HG03521 (cell line): ENCODE measurements around the gene CHTF18.

Experiments used
- ATAC-seq: cut with Tn5 transposase; IDR thresholded peaks from one replicate; pipeline ENCODE4 v1.9.1; 2021; ENCODE audit warnings: mild to moderate bottlenecking, moderate library complexity; ENCODE audit not compliant: unreplicated experiment

The CHTF18 gene

DNA sequence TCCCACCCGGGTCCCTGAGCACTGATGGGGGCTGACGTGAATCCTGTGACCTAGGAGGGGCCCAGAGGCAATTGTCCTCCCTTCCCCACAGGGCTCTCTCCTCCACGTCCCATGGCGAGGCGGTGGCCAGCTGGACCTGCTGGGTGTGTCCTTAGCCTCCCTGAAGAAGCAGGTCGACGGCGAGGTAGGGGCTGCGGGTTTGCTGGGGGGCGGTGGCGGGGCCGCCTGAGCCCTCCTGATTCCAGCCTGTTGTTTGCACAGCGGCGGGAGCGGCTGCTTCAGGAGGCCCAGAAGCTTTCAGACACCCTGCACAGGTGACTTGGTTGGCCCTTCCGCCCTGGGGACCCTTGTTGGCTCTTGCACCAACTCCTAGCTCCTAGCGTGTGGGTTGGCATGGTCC, 1.7 kb downstream of the CHTF18 start:
- no peak for ATAC-seq

DNA sequence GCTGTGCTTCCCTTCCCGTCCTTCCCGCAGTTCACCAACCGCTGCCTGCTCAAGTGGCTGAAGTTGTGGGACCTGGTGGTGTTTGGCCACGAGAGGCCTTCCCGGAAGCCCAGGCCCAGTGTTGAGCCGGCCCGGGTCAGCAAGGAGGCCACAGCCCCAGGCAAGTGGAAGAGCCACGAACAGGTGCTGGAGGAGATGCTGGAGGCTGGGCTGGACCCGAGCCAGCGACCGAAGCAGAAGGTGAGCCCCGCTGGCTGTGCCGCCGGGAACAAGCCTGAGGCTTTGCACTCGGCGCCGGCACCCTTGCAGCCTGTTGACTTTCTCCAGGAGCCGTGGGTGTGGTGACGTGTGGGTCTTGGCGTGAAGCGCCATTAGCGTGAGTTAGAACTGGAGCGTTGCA, 2.7 kb downstream of the CHTF18 start:
- no peak for ATAC-seq

DNA sequence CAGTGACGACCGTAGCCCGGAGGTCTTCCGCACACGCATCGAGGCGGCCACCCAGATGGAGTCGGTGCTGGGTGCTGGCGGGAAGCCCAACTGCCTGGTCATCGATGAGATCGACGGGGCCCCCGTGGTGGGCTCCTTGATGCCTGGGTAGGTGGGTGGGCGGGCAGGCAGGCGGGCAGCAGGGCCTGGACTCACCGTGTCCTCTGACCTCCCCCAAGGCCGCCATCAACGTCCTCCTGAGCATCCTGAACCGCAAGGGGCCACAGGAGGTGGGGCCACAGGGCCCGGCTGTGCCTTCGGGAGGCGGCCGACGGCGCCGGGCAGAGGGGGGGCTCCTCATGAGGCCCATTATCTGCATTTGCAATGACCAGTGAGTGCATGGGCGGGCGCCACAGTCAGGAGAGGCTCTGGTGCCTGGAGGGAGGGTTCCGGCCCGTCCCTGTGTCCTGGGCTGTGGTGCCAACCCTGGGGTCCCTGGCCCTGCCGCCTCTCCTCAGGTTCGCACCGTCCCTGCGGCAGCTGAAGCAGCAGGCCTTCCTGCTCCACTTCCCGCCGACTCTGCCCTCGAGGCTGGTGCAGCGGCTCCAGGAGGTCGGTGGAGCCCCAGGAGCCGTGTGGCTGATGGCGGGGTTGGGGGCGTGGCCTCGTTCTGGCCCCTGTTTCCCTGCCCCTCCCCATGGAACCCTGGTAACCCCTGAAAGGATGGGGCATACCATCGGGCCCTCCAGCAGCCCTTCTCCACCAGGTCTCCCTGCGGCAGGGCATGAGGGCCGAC, 4.0 kb downstream of the CHTF18 start:
- ATAC-seq: no peak

DNA sequence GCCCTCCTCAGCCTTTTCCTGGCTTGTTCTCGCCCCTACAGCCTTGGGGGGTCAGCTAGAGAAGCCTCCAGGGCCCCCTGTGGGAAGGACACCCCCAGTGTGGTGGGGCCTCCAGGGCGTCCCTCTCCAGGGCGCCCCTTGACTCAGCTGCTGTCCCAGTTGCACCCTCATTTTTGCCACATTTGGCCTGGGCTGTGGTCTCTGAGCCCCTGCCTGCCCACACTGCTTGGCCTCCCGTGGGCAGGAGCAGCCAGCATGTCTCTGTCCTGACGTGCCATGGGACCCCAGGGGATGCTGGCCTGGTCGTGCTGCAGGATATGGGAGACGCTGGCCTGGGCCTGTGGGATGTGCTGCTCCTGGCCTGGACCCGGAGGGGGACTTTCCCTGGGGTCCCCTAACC, 5.0 kb downstream of the CHTF18 start:
- ATAC-seq: no peak

DNA sequence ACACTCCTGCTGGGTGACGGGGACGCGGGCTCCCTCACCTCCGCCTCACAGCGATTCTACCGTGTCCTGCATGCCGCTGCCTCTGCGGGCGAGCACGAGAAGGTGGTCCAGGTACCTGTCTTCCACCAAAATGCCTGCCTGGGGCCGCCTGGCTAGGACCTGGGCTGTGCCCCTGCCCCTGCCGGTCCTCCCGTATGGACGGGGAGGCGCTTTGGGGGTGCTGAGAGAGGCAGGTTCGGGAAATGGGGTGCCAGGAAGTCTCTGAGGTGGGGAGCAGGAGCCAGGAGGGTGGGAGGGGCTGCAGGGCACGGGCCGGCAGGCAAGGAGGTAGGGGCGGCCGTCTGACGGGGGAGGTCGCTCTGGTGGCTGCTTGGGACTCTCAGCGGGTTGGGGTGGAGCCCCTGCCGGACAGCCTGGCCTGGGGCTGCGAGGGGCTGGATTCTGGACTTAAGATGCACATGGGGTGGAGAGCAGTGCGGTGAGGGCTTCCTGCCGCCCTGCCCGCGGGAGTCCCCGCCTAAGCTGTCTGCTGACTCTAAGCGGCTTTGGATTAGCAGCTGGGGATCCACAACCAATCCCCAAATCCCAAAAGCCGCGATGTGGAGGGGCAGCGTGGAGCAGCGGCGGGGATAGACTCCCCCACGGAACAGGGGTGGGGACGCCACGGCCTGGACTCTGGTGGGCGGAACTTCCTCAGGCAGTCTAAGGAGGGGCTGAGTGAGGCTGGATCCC, 5.8 kb downstream of the CHTF18 start:
- ATAC-seq: no peak

DNA sequence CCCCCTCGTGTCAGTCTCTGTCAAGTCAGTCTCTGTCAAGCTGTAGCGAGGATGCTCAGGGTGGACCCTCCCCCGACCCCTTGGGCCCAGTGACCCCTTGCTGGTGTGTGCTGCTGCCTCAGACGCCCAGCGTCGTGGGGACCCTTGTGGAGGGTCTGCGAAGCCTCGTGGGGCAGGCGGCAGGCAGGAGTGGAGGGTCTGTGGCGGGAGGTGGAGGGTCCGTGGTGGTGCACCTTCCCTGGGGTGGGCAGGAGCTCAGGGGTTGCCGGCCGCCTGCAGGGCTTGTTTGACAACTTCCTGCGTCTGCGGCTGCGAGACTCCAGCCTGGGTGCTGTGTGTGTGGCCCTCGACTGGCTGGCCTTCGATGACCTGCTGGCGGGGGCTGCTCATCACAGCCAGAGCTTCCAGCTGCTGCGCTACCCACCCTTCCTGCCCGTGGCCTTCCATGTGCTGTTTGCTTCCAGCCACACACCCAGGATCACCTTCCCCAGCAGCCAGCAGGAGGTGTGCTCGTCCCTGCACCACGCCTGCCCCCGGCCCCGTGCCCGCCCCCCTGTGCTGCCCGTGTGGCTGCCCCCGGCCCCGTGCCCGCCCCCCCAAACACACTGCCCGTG, 6.5 kb downstream of the CHTF18 start:
- ATAC-seq: no peak

DNA sequence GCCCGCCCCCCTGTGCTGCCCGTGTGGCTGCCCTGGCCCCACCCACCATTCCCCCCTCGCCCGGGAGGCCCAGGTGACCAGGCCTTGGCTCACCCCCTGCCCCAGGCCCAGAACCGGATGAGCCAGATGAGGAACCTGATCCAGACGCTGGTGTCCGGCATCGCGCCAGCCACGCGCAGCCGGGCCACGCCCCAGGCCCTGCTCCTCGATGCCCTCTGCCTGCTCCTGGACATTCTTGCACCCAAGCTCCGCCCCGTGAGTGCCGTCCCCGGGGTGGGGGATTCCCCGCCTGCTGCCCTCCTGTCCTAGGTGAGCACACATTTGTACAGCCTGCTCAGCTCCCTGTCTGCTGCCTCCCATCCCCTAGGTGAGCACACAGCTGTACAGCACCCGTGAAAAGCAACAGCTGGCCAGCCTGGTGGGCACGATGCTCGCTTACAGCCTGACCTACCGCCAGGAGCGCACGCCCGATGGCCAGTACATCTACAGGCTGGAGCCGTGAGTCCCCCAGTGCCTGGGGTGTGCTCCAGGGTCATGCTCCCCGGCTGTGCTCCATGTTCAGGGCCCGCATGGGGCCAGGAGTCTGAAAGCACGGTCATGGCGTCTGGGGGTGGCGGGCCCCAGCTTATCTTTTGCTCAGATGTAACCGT, 7.3 kb downstream of the CHTF18 start:
- ATAC-seq: no peak

DNA sequence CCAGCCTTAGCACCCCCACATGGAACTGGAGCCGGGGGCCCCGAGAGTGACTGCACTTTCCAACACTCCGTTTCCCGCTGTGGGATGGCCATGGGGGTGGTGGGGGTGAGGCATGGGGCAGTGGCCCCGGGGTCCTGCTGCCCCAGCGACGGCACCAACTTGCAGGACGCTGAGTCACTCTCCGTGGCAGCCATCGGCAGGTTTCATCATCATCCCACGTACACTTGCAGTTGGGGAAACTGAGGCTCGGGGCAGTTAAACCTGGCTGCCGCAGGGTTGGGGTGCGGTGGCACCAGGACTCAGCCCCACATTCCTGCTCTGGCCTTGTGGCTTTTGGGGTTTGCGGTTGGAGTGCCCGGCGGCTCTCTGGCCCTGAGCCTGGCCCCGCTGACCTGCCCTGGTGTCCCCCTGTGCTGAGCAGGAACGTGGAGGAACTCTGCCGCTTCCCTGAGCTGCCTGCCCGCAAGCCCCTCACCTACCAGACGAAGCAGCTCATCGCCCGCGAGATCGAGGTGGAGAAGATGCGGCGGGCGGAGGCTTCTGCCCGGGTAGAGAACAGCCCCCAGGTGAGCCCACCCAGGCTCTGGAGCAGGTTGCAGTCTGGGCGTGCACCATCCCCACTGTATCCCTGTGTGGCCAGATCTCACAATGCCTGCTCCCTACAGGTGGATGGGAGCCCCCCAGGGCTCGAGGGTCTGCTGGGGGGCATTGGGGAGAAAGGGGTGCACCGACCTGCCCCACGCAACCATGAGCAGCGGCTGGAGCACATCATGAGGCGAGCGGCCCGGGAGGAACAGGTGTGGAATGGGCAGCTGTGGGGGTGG, 8.1 kb downstream of the CHTF18 start:
- no peak for ATAC-seq

DNA sequence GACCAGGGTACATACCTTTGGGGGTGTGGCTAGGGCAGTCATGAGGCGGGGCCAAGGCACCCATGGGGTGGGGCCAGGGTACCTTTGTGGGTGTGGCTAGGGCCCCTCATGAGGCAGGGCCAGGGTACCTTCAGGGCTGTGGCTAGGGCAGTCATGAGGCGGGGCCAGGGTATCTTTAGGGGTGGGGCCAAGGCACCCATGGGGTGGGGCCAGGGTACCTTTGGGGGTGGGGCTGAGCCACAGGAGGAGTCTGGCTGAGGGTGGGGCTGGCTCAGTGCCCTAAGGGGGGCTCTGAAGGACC, 8.7 kb downstream of the CHTF18 start:
- no peak for ATAC-seq

DNA sequence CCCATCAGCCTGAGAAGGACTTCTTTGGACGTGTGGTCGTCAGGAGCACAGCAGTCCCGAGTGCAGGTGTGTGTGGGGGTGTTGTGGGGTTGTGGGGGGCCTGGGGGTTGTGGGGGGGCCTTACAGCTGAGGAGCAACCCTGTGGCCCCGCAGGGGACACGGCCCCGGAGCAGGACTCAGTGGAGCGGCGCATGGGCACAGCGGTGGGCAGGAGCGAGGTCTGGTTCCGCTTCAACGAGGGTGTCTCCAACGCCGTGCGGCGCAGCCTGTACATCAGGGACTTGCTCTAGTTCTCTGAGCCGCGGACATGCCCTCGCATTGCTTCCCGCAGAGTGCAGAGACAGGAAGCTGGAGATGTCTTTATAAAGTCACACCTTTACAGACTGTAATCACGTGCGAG, 9.3 kb downstream of the CHTF18 start:
- ATAC-seq: no peak

DNA sequence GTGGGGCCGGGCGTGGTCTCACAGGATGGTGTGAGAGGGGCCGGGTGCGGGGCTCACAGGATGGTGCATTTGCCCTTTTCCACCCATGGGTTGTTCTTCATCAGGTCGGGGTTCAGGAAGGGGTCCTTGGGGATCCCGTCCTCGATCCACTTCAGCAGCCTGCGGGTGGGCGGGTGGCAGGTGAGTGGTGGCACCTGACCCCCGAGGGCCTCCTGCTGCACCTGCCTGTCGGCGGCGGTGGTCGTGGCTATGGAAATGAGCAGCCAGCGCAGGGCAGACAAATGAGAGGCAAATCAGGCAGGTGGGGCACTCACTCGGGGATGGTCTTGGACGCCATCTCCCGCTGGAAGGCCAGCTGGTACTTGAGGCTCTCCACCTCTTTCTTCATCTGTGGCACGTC, 10.2 kb downstream of the CHTF18 start:
- no peak for ATAC-seq

DNA sequence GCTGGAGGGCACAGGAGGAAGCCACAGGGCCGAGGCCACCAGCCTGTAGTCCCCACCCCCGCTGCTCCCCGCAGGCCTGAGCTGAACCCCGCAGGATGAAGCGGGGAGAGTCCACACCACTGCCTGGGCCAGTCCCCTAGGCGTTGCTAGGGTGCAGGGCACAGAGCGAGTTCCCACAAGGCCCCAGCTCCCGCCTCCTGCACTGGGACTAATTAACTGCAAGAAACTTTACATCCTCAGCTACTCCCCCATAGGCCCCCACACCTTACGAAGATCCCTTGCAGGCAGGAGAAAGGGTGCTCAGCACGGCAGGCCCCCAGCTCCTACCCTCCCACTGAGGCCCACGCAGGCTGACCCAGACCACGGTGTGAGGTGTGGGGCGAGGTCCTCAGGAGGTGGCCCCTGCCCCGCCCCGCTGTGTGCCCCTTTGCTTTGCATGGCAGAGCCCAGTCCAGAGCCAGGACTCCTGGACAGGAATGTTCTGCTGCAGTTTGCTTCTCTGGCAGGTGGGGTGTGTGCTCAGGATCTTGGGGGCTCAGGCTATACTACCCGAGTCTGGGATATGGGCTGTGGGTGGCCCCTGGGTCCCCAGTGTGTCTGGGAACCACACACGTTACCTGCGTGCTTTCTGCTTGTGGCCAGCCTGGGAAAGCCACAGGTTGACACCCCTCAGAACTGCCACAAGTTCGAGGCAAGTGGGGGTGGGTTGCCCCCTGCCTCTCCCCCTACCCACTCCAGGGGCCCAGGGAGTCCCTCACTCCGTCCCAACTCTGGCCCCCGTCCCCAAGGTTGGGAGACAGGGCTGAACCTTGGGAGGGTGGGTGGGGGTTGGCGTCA, 10.9 kb downstream of the CHTF18 start:
- ATAC-seq: no peak

DNA sequence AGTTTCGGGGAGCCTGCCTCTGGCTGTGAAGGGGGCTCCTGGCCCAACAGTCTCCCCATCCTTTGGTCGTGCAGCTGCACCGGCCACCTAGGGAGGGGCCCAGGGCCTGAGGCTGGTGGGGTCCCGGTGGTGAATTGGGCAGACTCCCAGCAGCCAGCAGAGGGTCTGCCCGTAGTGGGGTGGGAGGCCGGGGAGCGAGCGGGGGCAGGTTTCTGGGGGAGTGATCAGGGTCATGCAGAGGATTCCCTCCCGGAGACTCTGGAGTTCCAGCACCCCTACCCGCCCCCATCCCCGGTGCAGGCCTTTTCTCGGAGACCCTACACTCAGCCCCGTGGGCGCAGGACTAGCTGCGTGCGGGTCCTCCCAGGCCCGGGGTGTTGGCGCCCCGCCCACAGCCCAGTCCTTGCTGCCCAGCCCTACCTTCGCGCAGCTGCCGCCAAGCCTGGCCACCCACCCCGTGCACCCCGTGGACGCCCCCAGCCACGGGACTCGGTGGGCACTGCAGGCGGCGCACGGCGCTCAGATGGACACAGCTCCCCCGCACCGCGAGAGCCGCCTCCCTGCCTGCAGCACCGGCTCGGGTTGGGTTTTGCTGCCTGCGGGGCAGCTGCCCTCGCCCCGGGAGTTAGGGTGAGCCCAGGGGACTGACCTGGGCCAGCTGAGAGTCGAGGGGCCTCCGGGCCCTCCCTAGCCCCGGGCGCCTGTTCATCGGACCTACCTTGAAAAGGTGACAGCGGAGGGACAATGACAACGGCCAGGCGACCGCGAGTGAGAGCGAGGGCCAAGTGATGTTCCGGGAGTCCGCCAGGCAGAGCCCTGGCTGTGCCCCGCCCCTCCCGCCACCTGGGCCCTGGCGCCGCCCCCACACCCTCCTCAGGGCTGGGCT, 11.8 kb downstream of the CHTF18 start, which contains the start of gene GNG13:
Gene GNG13, minus strand, starts transcription at position 787 of the 886 bp plus-strand sequence. CDS start 1,657 bp downstream, outside the sequence.
- no peak for ATAC-seq

DNA sequence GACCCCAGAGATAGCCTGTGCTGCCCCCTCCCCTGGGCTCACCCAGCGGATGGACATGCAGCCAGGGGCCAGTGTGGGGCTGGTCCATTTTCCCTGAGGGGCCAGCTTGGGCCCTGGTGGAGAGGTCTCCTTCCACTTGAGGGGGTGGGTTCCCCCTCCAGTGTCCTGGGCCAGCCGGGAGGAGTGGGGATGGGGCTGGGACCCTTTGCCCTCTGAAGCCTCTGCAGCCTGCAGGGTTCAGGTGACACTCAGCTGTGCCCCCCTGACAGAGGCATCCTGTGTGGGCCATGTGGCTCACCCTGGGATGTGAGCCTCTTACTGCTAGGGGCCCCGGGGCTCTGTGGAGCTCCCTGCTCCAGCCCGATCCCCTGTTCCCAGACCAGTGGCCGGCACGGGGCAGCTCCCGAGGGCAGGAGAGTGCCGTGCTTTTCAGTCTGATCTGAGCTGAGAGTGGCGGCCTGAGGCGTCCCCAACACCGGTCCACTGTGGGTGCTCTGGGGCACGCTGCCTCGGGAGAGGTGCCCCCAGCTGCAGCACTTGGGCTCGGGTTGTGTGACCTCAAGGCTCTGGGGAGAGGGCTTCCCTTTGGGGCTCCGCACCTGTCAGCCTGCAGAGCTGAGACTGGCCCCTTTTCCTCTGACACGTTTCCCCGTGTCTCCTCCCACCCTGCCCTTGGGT, 12.6 kb downstream of the CHTF18 start:
- no peak for ATAC-seq

DNA sequence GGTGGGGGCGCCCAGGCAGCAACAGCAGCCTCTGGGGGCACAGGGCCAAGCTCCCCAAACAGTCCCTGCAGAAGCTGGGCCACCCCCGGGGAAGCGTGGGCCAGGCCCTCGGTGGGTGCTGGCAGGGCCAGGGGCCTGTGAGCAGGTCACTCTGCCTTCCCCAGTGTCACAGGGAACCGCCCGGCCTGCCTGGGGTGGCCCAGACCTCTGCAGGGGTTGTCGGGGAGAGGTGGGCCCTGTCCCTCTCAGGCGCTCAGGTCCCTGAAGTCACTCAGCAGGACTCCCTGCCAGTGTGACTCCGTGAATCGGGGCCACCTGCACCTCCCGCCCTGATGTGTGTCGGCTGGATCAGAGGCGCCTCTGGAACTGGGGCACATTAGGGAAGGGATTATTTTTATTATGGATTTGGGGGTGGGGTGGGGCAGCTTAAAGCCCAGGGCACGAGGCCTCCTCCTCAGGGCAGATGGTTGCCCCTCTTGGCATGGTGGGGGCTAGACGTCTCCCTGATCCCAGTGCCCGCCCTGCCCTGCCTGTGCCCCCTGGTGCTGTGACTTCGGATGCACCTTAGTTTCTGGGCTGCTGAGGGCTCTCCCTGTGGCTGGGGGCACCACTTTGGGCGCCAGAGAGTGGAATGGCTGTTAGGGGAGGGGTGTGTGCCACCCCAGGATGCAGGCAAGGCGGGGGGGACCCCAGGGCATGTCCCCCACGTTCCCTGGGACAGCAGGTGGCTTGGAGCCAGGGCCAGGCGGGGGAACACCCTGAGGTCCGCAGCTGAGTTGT, 13.4 kb downstream of the CHTF18 start:
- ATAC-seq: no peak

DNA sequence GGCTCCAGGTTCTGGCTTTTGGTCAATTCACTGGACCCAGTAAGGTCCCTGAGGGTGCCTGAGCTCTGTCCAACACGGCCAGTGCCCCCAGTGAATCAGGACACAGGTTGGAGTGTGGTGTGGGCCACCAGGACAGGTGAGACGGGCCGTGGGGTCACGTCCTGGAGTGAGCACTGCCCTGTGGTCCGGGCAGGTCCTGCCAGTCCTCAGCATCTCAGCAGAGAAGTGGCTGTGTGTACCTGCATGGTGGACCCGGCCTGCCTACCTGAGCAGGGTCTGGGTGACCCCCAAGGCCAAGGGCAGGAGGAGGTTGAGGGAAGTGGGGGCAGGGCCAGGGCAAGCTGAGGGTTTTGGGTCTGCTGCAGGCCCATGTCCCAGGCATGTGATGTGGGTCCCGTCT, 14.0 kb downstream of the CHTF18 start:
- ATAC-seq: no peak

DNA sequence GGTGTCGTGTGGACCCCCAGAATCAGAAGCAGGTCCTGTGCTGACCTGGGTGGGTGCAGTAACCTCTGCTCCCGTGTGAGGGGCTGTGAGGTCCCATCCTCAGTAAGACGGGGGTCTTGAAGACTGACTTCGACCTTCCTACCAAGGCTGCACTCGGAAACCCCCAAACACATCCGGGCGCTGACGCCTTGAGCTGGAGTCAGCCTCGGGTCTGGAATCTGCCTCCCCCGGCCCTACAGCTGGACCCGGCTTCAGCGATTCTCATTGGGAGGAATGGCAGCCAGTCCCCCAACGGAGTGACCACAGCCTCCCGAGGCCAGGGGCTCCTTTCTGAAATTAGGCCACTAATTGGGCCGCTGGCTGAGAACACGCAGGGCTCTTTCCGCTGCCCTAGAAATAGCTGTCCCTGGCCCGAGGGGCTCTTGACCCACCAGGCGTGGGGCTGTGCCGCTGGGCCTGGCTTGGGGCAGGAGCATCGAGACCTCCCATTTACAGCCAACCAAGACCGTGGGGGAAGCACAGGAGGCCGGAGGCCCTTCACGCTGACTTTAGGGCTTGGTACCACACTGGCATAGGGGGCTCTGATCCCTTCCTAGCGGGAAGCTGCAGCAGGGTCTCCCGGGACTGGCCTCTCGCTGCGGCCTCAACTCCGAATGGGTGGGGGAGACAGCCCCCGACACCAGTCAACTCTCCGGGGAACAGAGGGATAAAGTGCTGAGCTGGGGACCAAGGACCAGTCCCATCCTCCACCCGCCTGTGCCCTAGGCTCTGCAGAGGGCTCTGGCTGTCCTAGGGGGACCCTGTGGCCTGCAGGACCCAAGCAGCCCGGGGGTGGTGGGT, 14.7 kb downstream of the CHTF18 start:
- ATAC-seq: no peak
